ENCODE results near the gene CTDSP2. TPM values are rescaled to one million over a fixed set of nuclear protein-coding genes. Genes with fewer than 3 reads are reported as not detected.
"Not testable (repeated sequence)": the region's sequence is repeated elsewhere in the genome, so short reads cannot be mapped to it uniquely, and the experiment has no call there.

Gene CTDSP2
- total RNA-seq, 1 experiment from 2014 or later, result 887 TPM

- DNase-seq, result peak; percentile 99
- Histone ChIP-seq H3K4me3 (peak overlapping the region; percentile 44), H3K36me3 (no peaks in the 10 kb centered on the region), H3K27ac (peak overlapping the region; percentile 30), H3K4me1 (peaks cover 43% of the 10 kb centered on the region), H3K27me3 (no peaks in the 10 kb centered on the region), H3K9me3 (replicated peaks) (peaks cover 17% of the 10 kb centered on the region)
These were observed 41.3 kb upstream of the CTDSP2 start for GRCh38 chr12:57887631-57888408.

GRCh38 chr12:57886964-57887363 lies 40.4 kb upstream of the CTDSP2 start:
- Histone ChIP-seq H3K4me1 (peaks cover 43% of the 10 kb centered on the region), H3K9me3 (replicated peaks) (peaks cover 17% of the 10 kb centered on the region)
- H3K27me3 ChIP-seq, H3K4me3 ChIP-seq, H3K27ac ChIP-seq, H3K36me3 ChIP-seq: not testable (repeated sequence)
- DNase-seq, result peak in 1 of 2 experiments; percentile 57

- H3K36me3 ChIP-seq, result no peaks in the 10 kb centered on the region
- no peaks in the 10 kb centered on the region for H3K27me3 ChIP-seq
- peaks cover 17% of the 10 kb centered on the region for H3K9me3 ChIP-seq (replicated peaks)
- H3K27ac ChIP-seq, result no peak overlapping the region
- peak; percentile 83 to 95 for DNase-seq
- H3K4me1 ChIP-seq, result peaks cover 44% of the 10 kb centered on the region
- H3K4me3 ChIP-seq, result no peak overlapping the region
These were observed 40.0 kb upstream of the CTDSP2 start for GRCh38 chr12:57886542-57886941.

- H3K4me3 ChIP-seq, result no peak overlapping the region
- H3K36me3 ChIP-seq, result no peaks in the 10 kb centered on the region
- H3K27me3 ChIP-seq, result no peaks in the 10 kb centered on the region
- DNase-seq, result peak in 1 of 2 experiments; percentile 42
- H3K27ac ChIP-seq, result no peak overlapping the region
- peaks cover 39% of the 10 kb centered on the region for H3K4me1 ChIP-seq
- peaks cover 17% of the 10 kb centered on the region for H3K9me3 ChIP-seq (replicated peaks)
These were observed 38.7 kb upstream of the CTDSP2 start for GRCh38 chr12:57885207-57885606.

- peaks cover 24% of the 10 kb centered on the region for H3K4me1 ChIP-seq
- H3K36me3 ChIP-seq, result no peaks in the 10 kb centered on the region
- no peak for DNase-seq
- H3K27me3 ChIP-seq, result no peaks in the 10 kb centered on the region
- H3K9me3 ChIP-seq (replicated peaks), result peaks cover 24% of the 10 kb centered on the region
- no peak overlapping the region for H3K27ac ChIP-seq
- no peak overlapping the region for H3K4me3 ChIP-seq
These were observed 37.2 kb upstream of the CTDSP2 start for GRCh38 chr12:57883700-57884099.

GRCh38 chr12:57883057-57883456 lies 36.5 kb upstream of the CTDSP2 start:
- DNase-seq, result no peak
- H3K27ac ChIP-seq, result no peak overlapping the region

GRCh38 chr12:57882575-57882974 lies 36.0 kb upstream of the CTDSP2 start:
- no peaks in the 10 kb centered on the region for H3K27me3 ChIP-seq
- H3K27ac ChIP-seq, result no peak overlapping the region
- no peak overlapping the region for H3K4me3 ChIP-seq
- peak in 1 of 2 experiments; percentile 32 for DNase-seq
- peaks cover 24% of the 10 kb centered on the region for H3K9me3 ChIP-seq (replicated peaks)
- no peaks in the 10 kb centered on the region for H3K36me3 ChIP-seq
- H3K4me1 ChIP-seq, result peaks cover 13% of the 10 kb centered on the region

More at GRCh38 chr12:57883057-57883456, 36.5 kb upstream of the CTDSP2 start:
- Histone ChIP-seq H3K27me3 (no peaks in the 10 kb centered on the region), H3K36me3 (no peaks in the 10 kb centered on the region), H3K9me3 (replicated peaks) (peaks cover 24% of the 10 kb centered on the region), H3K4me1 (peaks cover 18% of the 10 kb centered on the region), H3K4me3 (no peak overlapping the region)

GRCh38 chr12:57881475-57881874 lies 34.9 kb upstream of the CTDSP2 start:
- DNase-seq, result peak in 1 of 2 experiments; percentile 48
- peaks cover 24% of the 10 kb centered on the region for H3K9me3 ChIP-seq (replicated peaks)
- peaks cover 9% of the 10 kb centered on the region for H3K4me1 ChIP-seq
- H3K27me3 ChIP-seq, result no peaks in the 10 kb centered on the region
- H3K36me3 ChIP-seq, result no peaks in the 10 kb centered on the region
- no peak overlapping the region for H3K4me3 ChIP-seq
- H3K27ac ChIP-seq, result no peak overlapping the region

GRCh38 chr12:57881035-57881434 lies 34.5 kb upstream of the CTDSP2 start:
- not testable (repeated sequence) for H3K36me3 ChIP-seq, H3K4me3 ChIP-seq, H3K4me1 ChIP-seq, H3K27ac ChIP-seq, H3K27me3 ChIP-seq
- peak in 1 of 2 experiments; percentile 71 for DNase-seq
- H3K9me3 ChIP-seq (replicated peaks), result peaks cover 24% of the 10 kb centered on the region

- Histone ChIP-seq H3K27me3 (no peaks in the 10 kb centered on the region), H3K9me3 (replicated peaks) (peaks cover 8% of the 10 kb centered on the region), H3K4me3 (no peak overlapping the region), H3K36me3 (no peaks in the 10 kb centered on the region), H3K27ac (no peak overlapping the region), H3K4me1 (peaks cover 5% of the 10 kb centered on the region; the same call in 1 of the 2 replicates)
- peak in 1 of 2 experiments; percentile 26 for DNase-seq
These were observed 31.3 kb upstream of the CTDSP2 start for GRCh38 chr12:57877876-57878275.

GRCh38 chr12:57875753-57876547 lies 29.4 kb upstream of the CTDSP2 start:
- Histone ChIP-seq H3K36me3 (no peaks in the 10 kb centered on the region), H3K4me3 (no peak overlapping the region), H3K9me3 (replicated peaks) (peaks cover 8% of the 10 kb centered on the region), H3K27me3 (no peaks in the 10 kb centered on the region), H3K4me1 (no peaks in the 10 kb centered on the region), H3K27ac (no peak overlapping the region)
- peak in 1 of 2 experiments; percentile 48 for DNase-seq

- DNase-seq, result no peak
- Histone ChIP-seq H3K27me3 (no peaks in the 10 kb centered on the region), H3K4me3 (no peak overlapping the region), H3K27ac (no peak overlapping the region), H3K9me3 (replicated peaks) (peaks cover 3% of the 10 kb centered on the region), H3K4me1 (peaks cover 12% of the 10 kb centered on the region), H3K36me3 (no peaks in the 10 kb centered on the region)
These were observed 27.9 kb upstream of the CTDSP2 start for GRCh38 chr12:57874166-57875108.

- no peak overlapping the region for H3K4me3 ChIP-seq
- no peak overlapping the region for H3K27ac ChIP-seq
- no peaks in the 10 kb centered on the region for H3K27me3 ChIP-seq
- peaks cover 26% of the 10 kb centered on the region for H3K4me1 ChIP-seq
- no peaks in the 10 kb centered on the region; the same call in 1 of the 2 replicates for H3K9me3 ChIP-seq (replicated peaks)
- H3K36me3 ChIP-seq, result no peaks in the 10 kb centered on the region
- DNase-seq, result peak in 1 of 2 experiments; percentile 77
These were observed 25.8 kb upstream of the CTDSP2 start for GRCh38 chr12:57872362-57872761.

GRCh38 chr12:57869927-57870318 lies 23.4 kb upstream of the CTDSP2 start:
- H3K9me3 ChIP-seq (replicated peaks), result no peaks in the 10 kb centered on the region; the same call in 1 of the 2 replicates
- no peaks in the 10 kb centered on the region for H3K27me3 ChIP-seq
- H3K4me1 ChIP-seq, result peaks cover 26% of the 10 kb centered on the region
- no peaks in the 10 kb centered on the region for H3K36me3 ChIP-seq
- peak overlapping the region; percentile 71 for H3K27ac ChIP-seq
- peak overlapping the region; percentile 37 for H3K4me3 ChIP-seq
- peak; percentile 96 to 99 for DNase-seq

Measured in SJCRH30 (cell line).